Loucy (cell line): ENCODE measurements around the gene FAM168B.

ENCODE experiments used
- CTCF ChIP-seq: fragments of 200-600 bp; sonication (generic); conservative IDR thresholded peaks from 2 replicates; pipeline ENCODE4 v1.5.1; 2014; ENCODE audit warnings: mild to moderate bottlenecking, antibody characterized with exemption, low read length
- EZH2phosphoT487 ChIP-seq: fragments of 200-600 bp; IDR thresholded peaks from 2 replicates; pipeline ENCODE4 v1.6.1; 2018; ENCODE audit warnings: antibody characterized with exemption, mild to moderate bottlenecking, moderate library complexity, borderline replicate concordance

- TF ChIP-seq CTCF (no peak), EZH2phosphoT487 (no peak)
Measured at GRCh38 chr2:131092458-131093005, 728 bp downstream of the FAM168B start.
